ENCODE data around the gene NNMT. TPM values are rescaled to one million over a fixed set of nuclear protein-coding genes. Genes with fewer than 3 reads are reported as not detected.

NNMT gene
- total and polyA plus RNA-seq, 9 of the 15 experiments (the other 6 are each of a cell fraction or from before 2014, with no cell fraction given), result 6.1 to 15.0 (median 11.2) TPM

- no peak for TF ChIP-seq CUX1 (CRISPR knock-in tag; IDR thresholded peaks at IDR 0.05)
- no peak for TF ChIP-seq HEY1 (CRISPR knock-in tag; IDR thresholded peaks at IDR 0.05; ENCODE audit: borderline replicate concordance)
- no peak for TF ChIP-seq MED1 (CRISPR knock-in tag; IDR thresholded peaks at IDR 0.05; ENCODE audit: borderline replicate concordance)
- TF ChIP-seq RUNX1 (IDR thresholded peaks at IDR 0.05; ENCODE audit: low read depth), result no peak
- TF ChIP-seq FOXJ3 (CRISPR knock-in tag; IDR thresholded peaks at IDR 0.05), result no peak
- TF ChIP-seq BACH1 (tag; IDR thresholded peaks at IDR 0.05), result peak; percentile 46; the same call in 1 of the 2 replicates
- TF ChIP-seq CC2D1A (IDR thresholded peaks at IDR 0.05), result no peak
- TF ChIP-seq SRSF9 (IDR thresholded peaks at IDR 0.05; ENCODE audit: borderline replicate concordance, low read depth, low read length), result no peak
- 0 out of 2 replicates have a peak, but pooled peaks have one; percentile 53 for TF ChIP-seq ZBTB17 (CRISPR knock-in tag; IDR thresholded peaks at IDR 0.05)
- TF ChIP-seq ZNF311 (CRISPR knock-in tag; IDR thresholded peaks at IDR 0.05), result no peak
- TF ChIP-seq MECOM (CRISPR knock-in tag; IDR thresholded peaks at IDR 0.05), result no peak
- no peak for TF ChIP-seq ARID1B (IDR thresholded peaks at IDR 0.05)
- TF ChIP-seq HIVEP1 (CRISPR knock-in tag; IDR thresholded peaks at IDR 0.05), result no peak
- TF ChIP-seq ELF2 (CRISPR knock-in tag; IDR thresholded peaks at IDR 0.05), result no peak
- TF ChIP-seq ESRRB (CRISPR knock-in tag; IDR thresholded peaks at IDR 0.05; ENCODE audit: borderline replicate concordance), result no peak
- no peak for TF ChIP-seq CHD2 (IDR thresholded peaks at IDR 0.05; ENCODE audit: low read depth, low read length)
- no peak for TF ChIP-seq ZNF282 (CRISPR knock-in tag; IDR thresholded peaks at IDR 0.05)
- TF ChIP-seq CBX1 (IDR thresholded peaks at IDR 0.05; ENCODE audit: low read depth), result no peak
- TF ChIP-seq PPARD (CRISPR knock-in tag; IDR thresholded peaks at IDR 0.05), result no peak
- no peak for TF ChIP-seq ZBTB8A (IDR thresholded peaks at IDR 0.05; ENCODE audit: partially characterized antibody)
- TF ChIP-seq BCOR (IDR thresholded peaks at IDR 0.05), result no peak
- TF ChIP-seq NEUROD1 (IDR thresholded peaks at IDR 0.05; ENCODE audit: borderline replicate concordance, low read depth, low read length, partially characterized antibody), result no peak
- no peak for TF ChIP-seq ZNF644 (tag; IDR thresholded peaks at IDR 0.05; ENCODE audit: low read depth)
- peak; percentile 28 for TF ChIP-seq TCF3 (CRISPR knock-in tag; IDR thresholded peaks at IDR 0.05)
- no peak for TF ChIP-seq TAF9B (IDR thresholded peaks at IDR 0.05; ENCODE audit: partially characterized antibody)
Observed at GRCh38 chr11:114297806-114298709, 1.9 kb downstream of the NNMT start (continued).

Measured in K562 (cell line).